NCI-H2196 (cell line): ENCODE data around the gene GALNT9.

Source experiments
- DNase-seq: peaks from one replicate; lab custom pipeline; 2025; ENCODE audit not compliant: unreplicated experiment; lab: John Stamatoyannopoulos, UW

GALNT9 gene

GRCh38 chr12:132187646-132188450 lies 141.5 kb downstream of the GALNT9 start:
- no peak for DNase-seq

GRCh38 chr12:132186857-132187620 lies 142.3 kb downstream of the GALNT9 start:
- no peak for DNase-seq

GRCh38 chr12:132186208-132186856 lies 143.1 kb downstream of the GALNT9 start:
- no peak for DNase-seq

- no peak for DNase-seq
These were observed 143.7 kb downstream of the GALNT9 start for GRCh38 chr12:132185705-132186104.

- no peak for DNase-seq
These were observed 146.6 kb downstream of the GALNT9 start for GRCh38 chr12:132182711-132183365.

GRCh38 chr12:132182206-132182710 lies 147.1 kb downstream of the GALNT9 start:
- no peak for DNase-seq

GRCh38 chr12:132181570-132182200 lies 147.7 kb downstream of the GALNT9 start:
- no peak for DNase-seq

- no peak for DNase-seq
These were observed 148.5 kb downstream of the GALNT9 start for GRCh38 chr12:132180648-132181546.

GRCh38 chr12:132179431-132180362 lies 149.7 kb downstream of the GALNT9 start:
- DNase-seq: no peak

GRCh38 chr12:132178801-132179401 lies 150.5 kb downstream of the GALNT9 start:
- DNase-seq: peak; percentile 79

GRCh38 chr12:132178316-132178715 lies 151.1 kb downstream of the GALNT9 start:
- DNase-seq: no peak

GRCh38 chr12:132176920-132177551 lies 152.4 kb downstream of the GALNT9 start:
- no peak for DNase-seq

- no peak for DNase-seq
These were observed 152.9 kb downstream of the GALNT9 start for GRCh38 chr12:132176385-132176919.

- no peak for DNase-seq
These were observed 153.6 kb downstream of the GALNT9 start for GRCh38 chr12:132175496-132176384.

GRCh38 chr12:132174839-132175490 lies 154.4 kb downstream of the GALNT9 start:
- DNase-seq: no peak
